ENCODE data around the gene TMEM220. TPM values are rescaled to one million over a fixed set of nuclear protein-coding genes. Genes with fewer than 3 reads are reported as not detected.

Gene TMEM220
- total and polyA plus RNA-seq, 7 experiments from 2014 or later, result 0.65 to 8.4 (median 5.4) TPM

- Histone ChIP-seq H3K27me3 (ENCODE audit: control insufficient read depth in 2 of 2, insufficient read depth in 2 of 2, low read length in 2 of 2) (no peaks in the 10 kb centered on the region), H3K4me3 (ENCODE audit: low read length) (no peak overlapping the region), H3K36me3 (ENCODE audit: control insufficient read depth in 2 of 3, insufficient read depth in 3 of 3, low read length in 3 of 3) (no peaks in the 10 kb centered on the region), H3K27ac (ENCODE audit: low read depth, low read length) (no peak overlapping the region), H3K4me1 (ENCODE audit: control insufficient read depth in 2 of 2, insufficient read depth in 2 of 2, low read length in 2 of 2) (no peaks in the 10 kb centered on the region), H3K9me3 (ENCODE audit: control insufficient read depth in 2 of 3, low read length in 3 of 3) (peaks cover 0 to 7% (median 0%) of the 10 kb centered on the region in 3 experiments)
- ATAC-seq (no peak), DNase-seq (no peak)
- H3K9me3 Mint-ChIP-seq, result peaks cover 0 to 35% (median 5%) of the 10 kb centered on the region in 11 donors
- CTCF ChIA-PET, result no interaction called here
- POLR2A ChIA-PET, result interaction anchor here (0.7 kb wide), 1 partner anchor 64 kb away, joined by 3 read pairs; no protein-coding TSS in a partner anchor
- H3K4me3 Mint-ChIP-seq, result no peak overlapping the region
- H3K27me3 Mint-ChIP-seq, result no peaks in the 10 kb centered on the region
- H3K27ac Mint-ChIP-seq, result no peak overlapping the region
- H3K4me1 Mint-ChIP-seq, result no peaks in the 10 kb centered on the region
- H3K36me3 Mint-ChIP-seq, result peaks cover 0 to 28% (median 18%) of the 10 kb centered on the region in 5 donors
- intact Hi-C loops (cut with micrococcal nuclease), result no loop called here
Measured at GRCh38 chr17:10767232-10767631, 37.4 kb upstream of the TMEM220 start.

GRCh38 chr17:10762037-10762436 lies 32.2 kb upstream of the TMEM220 start:
- H3K27ac ChIP-seq (ENCODE audit: low read depth, low read length), result no peak overlapping the region
- no peak overlapping the region for H3K27ac Mint-ChIP-seq
- H3K36me3 ChIP-seq (ENCODE audit: control insufficient read depth in 2 of 3, insufficient read depth in 3 of 3, low read length in 3 of 3), result no peaks in the 10 kb centered on the region
- peaks cover 0 to 13% (median 1%) of the 10 kb centered on the region in 11 donors for H3K9me3 Mint-ChIP-seq
- CTCF ChIA-PET, result no interaction called here
- no peak overlapping the region for H3K4me3 Mint-ChIP-seq
- H3K4me1 Mint-ChIP-seq, result no peaks in the 10 kb centered on the region
- POLR2A ChIA-PET, result no interaction called here
- H3K4me1 ChIP-seq (ENCODE audit: control insufficient read depth in 2 of 2, insufficient read depth in 2 of 2, low read length in 2 of 2), result no peaks in the 10 kb centered on the region
- H3K9me3 ChIP-seq (ENCODE audit: control insufficient read depth in 2 of 3, low read length in 3 of 3), result no peaks in the 10 kb centered on the region
- DNase-seq (no peak), ATAC-seq (no peak)
- peaks cover 0 to 4% (median 0%) of the 10 kb centered on the region in 5 donors for H3K27me3 Mint-ChIP-seq
- H3K36me3 Mint-ChIP-seq, result peaks cover 0 to 13% (median 5%) of the 10 kb centered on the region in 5 donors
- intact Hi-C loops (cut with micrococcal nuclease), result no loop called here
- H3K27me3 ChIP-seq (ENCODE audit: control insufficient read depth in 2 of 2, insufficient read depth in 2 of 2, low read length in 2 of 2), result no peaks in the 10 kb centered on the region
- no peak overlapping the region for H3K4me3 ChIP-seq (ENCODE audit: low read length)

GRCh38 chr17:10761281-10761680 lies 31.5 kb upstream of the TMEM220 start:
- H3K9me3 Mint-ChIP-seq, result peaks cover 0 to 8% (median 0%) of the 10 kb centered on the region in 11 donors
- H3K27ac Mint-ChIP-seq, result no peak overlapping the region
- H3K4me3 ChIP-seq (ENCODE audit: low read length), result no peak overlapping the region
- DNase-seq, result no peak
- no peak for ATAC-seq
- intact Hi-C loops (cut with micrococcal nuclease), result no loop called here
- no peaks in the 10 kb centered on the region for H3K4me1 Mint-ChIP-seq
- H3K9me3 ChIP-seq (ENCODE audit: control insufficient read depth in 2 of 3, low read length in 3 of 3), result no peaks in the 10 kb centered on the region
- H3K36me3 Mint-ChIP-seq, result peaks cover 0 to 6% (median 0%) of the 10 kb centered on the region in 5 donors
- ChIA-PET CTCF (no interaction called here), POLR2A (no interaction called here)
- no peak overlapping the region for H3K27ac ChIP-seq (ENCODE audit: low read depth, low read length)
- no peak overlapping the region for H3K4me3 Mint-ChIP-seq
- H3K36me3 ChIP-seq (ENCODE audit: control insufficient read depth in 2 of 3, insufficient read depth in 3 of 3, low read length in 3 of 3), result no peaks in the 10 kb centered on the region
- no peaks in the 10 kb centered on the region for H3K27me3 ChIP-seq (ENCODE audit: control insufficient read depth in 2 of 2, insufficient read depth in 2 of 2, low read length in 2 of 2)
- H3K4me1 ChIP-seq (ENCODE audit: control insufficient read depth in 2 of 2, insufficient read depth in 2 of 2, low read length in 2 of 2), result no peaks in the 10 kb centered on the region
- H3K27me3 Mint-ChIP-seq, result peaks cover 0 to 4% (median 0%) of the 10 kb centered on the region in 5 donors

GRCh38 chr17:10758062-10758461 lies 28.2 kb upstream of the TMEM220 start:
- ChIA-PET POLR2A (no interaction called here), CTCF (interaction anchor here (0.7 kb wide), 1 partner anchor 20 kb away, joined by 3 read pairs; no protein-coding TSS in a partner anchor)
- H3K9me3 Mint-ChIP-seq, result no peaks in the 10 kb centered on the region
- H3K4me1 Mint-ChIP-seq, result peaks cover 0 to 6% (median 0%) of the 10 kb centered on the region in 7 donors
- no peaks in the 10 kb centered on the region for H3K4me1 ChIP-seq (ENCODE audit: control insufficient read depth in 2 of 2, insufficient read depth in 2 of 2, low read length in 2 of 2)
- ATAC-seq, result no peak
- DNase-seq, result no peak
- intact Hi-C loops (cut with micrococcal nuclease), result no loop called here
- H3K27ac Mint-ChIP-seq, result no peak overlapping the region
- H3K27me3 Mint-ChIP-seq, result peaks cover 0 to 4% (median 0%) of the 10 kb centered on the region in 5 donors
- no peaks in the 10 kb centered on the region for H3K9me3 ChIP-seq (ENCODE audit: control insufficient read depth in 2 of 3, low read length in 3 of 3)
- H3K27ac ChIP-seq (ENCODE audit: low read depth, low read length), result no peak overlapping the region
- H3K36me3 ChIP-seq (ENCODE audit: control insufficient read depth in 2 of 3, insufficient read depth in 3 of 3, low read length in 3 of 3), result no peaks in the 10 kb centered on the region
- no peak overlapping the region for H3K4me3 Mint-ChIP-seq
- no peaks in the 10 kb centered on the region for H3K36me3 Mint-ChIP-seq
- no peaks in the 10 kb centered on the region for H3K27me3 ChIP-seq (ENCODE audit: control insufficient read depth in 2 of 2, insufficient read depth in 2 of 2, low read length in 2 of 2)
- H3K4me3 ChIP-seq (ENCODE audit: low read length), result no peak overlapping the region

- Histone ChIP-seq H3K36me3 (ENCODE audit: control insufficient read depth in 2 of 3, insufficient read depth in 3 of 3, low read length in 3 of 3) (no peaks in the 10 kb centered on the region), H3K4me1 (ENCODE audit: control insufficient read depth in 2 of 2, insufficient read depth in 2 of 2, low read length in 2 of 2) (no peaks in the 10 kb centered on the region), H3K27ac (ENCODE audit: low read depth, low read length) (no peak overlapping the region), H3K27me3 (ENCODE audit: control insufficient read depth in 2 of 2, insufficient read depth in 2 of 2, low read length in 2 of 2) (no peaks in the 10 kb centered on the region), H3K9me3 (ENCODE audit: control insufficient read depth in 2 of 3, low read length in 3 of 3) (no peaks in the 10 kb centered on the region), H3K4me3 (ENCODE audit: low read length) (no peak overlapping the region)
- CTCF ChIA-PET, result interaction anchor here (0.6 kb wide), 1 partner anchor 27 kb away, joined by 4 read pairs; no protein-coding TSS in a partner anchor
- H3K27ac Mint-ChIP-seq, result no peak overlapping the region
- H3K27me3 Mint-ChIP-seq, result peaks cover 0 to 4% (median 0%) of the 10 kb centered on the region in 5 donors
- H3K4me1 Mint-ChIP-seq, result peaks cover 0 to 6% (median 0%) of the 10 kb centered on the region in 7 donors
- ATAC-seq, result no peak
- POLR2A ChIA-PET, result no interaction called here
- intact Hi-C loops (cut with micrococcal nuclease), result no loop called here
- no peak for DNase-seq
- no peak overlapping the region for H3K4me3 Mint-ChIP-seq
- H3K36me3 Mint-ChIP-seq, result no peaks in the 10 kb centered on the region
- H3K9me3 Mint-ChIP-seq, result no peaks in the 10 kb centered on the region
Measured at GRCh38 chr17:10757647-10758046, 27.8 kb upstream of the TMEM220 start.

GRCh38 chr17:10757067-10757466 lies 27.2 kb upstream of the TMEM220 start:
- Mint-ChIP-seq H3K4me3 (no peak overlapping the region), H3K4me1 (peaks cover 0 to 6% (median 0%) of the 10 kb centered on the region in 7 donors), H3K27ac (peak overlapping the region in 1 of 9 donors; percentile 74), H3K27me3 (peaks cover 0 to 4% (median 0%) of the 10 kb centered on the region in 5 donors), H3K36me3 (no peaks in the 10 kb centered on the region), H3K9me3 (no peaks in the 10 kb centered on the region)
- Histone ChIP-seq H3K4me1 (ENCODE audit: control insufficient read depth in 2 of 2, insufficient read depth in 2 of 2, low read length in 2 of 2) (no peaks in the 10 kb centered on the region), H3K9me3 (ENCODE audit: control insufficient read depth in 2 of 3, low read length in 3 of 3) (no peaks in the 10 kb centered on the region), H3K4me3 (ENCODE audit: low read length) (no peak overlapping the region), H3K36me3 (ENCODE audit: control insufficient read depth in 2 of 3, insufficient read depth in 3 of 3, low read length in 3 of 3) (no peaks in the 10 kb centered on the region), H3K27me3 (ENCODE audit: control insufficient read depth in 2 of 2, insufficient read depth in 2 of 2, low read length in 2 of 2) (no peaks in the 10 kb centered on the region), H3K27ac (ENCODE audit: low read depth, low read length) (no peak overlapping the region)
- no peak for DNase-seq
- no peak for ATAC-seq
- ChIA-PET POLR2A (no interaction called here), CTCF (interaction anchor here (0.6 kb wide), 1 partner anchor 27 kb away, joined by 4 read pairs; no protein-coding TSS in a partner anchor)
- intact Hi-C loops (cut with micrococcal nuclease), result no loop called here

- CTCF ChIA-PET, result no interaction called here
- Mint-ChIP-seq H3K4me3 (no peak overlapping the region), H3K9me3 (no peaks in the 10 kb centered on the region), H3K4me1 (peaks cover 0 to 6% (median 0%) of the 10 kb centered on the region in 7 donors), H3K27me3 (no peaks in the 10 kb centered on the region), H3K27ac (peak overlapping the region in 2 of 9 donors; percentile 12 to 74), H3K36me3 (no peaks in the 10 kb centered on the region)
- ATAC-seq (no peak), DNase-seq (no peak)
- Histone ChIP-seq H3K36me3 (ENCODE audit: control insufficient read depth in 2 of 3, insufficient read depth in 3 of 3, low read length in 3 of 3) (no peaks in the 10 kb centered on the region), H3K27ac (ENCODE audit: low read depth, low read length) (no peak overlapping the region), H3K9me3 (ENCODE audit: control insufficient read depth in 2 of 3, low read length in 3 of 3) (no peaks in the 10 kb centered on the region), H3K27me3 (ENCODE audit: control insufficient read depth in 2 of 2, insufficient read depth in 2 of 2, low read length in 2 of 2) (no peaks in the 10 kb centered on the region), H3K4me3 (ENCODE audit: low read length) (no peak overlapping the region), H3K4me1 (ENCODE audit: control insufficient read depth in 2 of 2, insufficient read depth in 2 of 2, low read length in 2 of 2) (no peaks in the 10 kb centered on the region)
- intact Hi-C loops (cut with micrococcal nuclease), result no loop called here
- POLR2A ChIA-PET, result no interaction called here
Measured at GRCh38 chr17:10756619-10757018, 26.8 kb upstream of the TMEM220 start.
